Measurements from ENCODE around the gene ATP9B.

The ATP9B gene

DNA sequence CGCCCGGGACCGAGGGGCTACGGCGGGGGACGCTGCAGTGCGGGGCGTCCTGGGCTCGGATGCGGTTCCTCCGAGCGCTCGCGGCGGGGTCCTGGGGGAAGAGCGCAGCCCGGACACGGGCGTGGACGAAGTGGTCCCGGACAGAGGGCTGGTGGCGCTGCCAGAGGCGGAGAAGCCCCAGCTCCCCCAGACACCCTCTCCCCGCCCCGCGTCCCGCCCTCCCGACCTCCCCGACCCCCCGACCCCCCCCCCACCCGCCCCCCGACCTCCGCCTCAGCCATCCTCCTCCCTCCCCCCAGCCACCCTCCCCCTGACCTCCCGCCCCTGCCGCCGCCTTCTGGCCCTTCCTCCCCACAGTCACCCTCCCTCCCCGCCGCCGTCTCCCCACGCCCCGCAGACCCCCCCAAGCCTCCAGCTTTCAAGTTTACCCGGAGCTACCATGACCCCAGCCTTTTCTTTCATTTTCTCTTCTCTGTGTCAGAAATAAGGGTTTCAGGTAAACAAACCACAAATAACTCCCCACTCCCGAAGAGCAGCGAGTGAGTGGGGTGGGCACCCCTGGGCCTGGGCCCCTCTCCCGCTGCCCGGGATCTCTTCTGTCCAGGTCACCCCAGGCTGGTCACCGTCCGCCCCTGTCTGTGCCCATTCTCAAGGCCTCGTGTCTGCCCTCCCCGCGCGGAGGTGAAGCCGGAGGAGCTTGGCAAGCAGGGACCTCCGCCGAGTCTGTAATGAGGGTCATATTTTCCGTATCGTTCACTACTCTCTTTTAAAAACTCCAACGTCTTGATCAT is 331.6 kb downstream of the ATP9B start:
- Mint-ChIP-seq H3K27me3 (no peaks in the 10 kb centered on the region), H3K27ac (peak overlapping the region; percentile 94 to 96), H3K4me1 (ENCODE audit: low read depth in 2 of 2) (peaks cover 40 to 46% of the 10 kb centered on the region in 2 donors), H3K36me3 (ENCODE audit: insufficient read depth) (peaks cover 38% of the 10 kb centered on the region), H3K4me3 (peak overlapping the region; percentile 83 to 93), H3K9me3 (no peaks in the 10 kb centered on the region)
- peak; percentile 41 to 55 (median 42) for DNase-seq
- peak; percentile 35 for ATAC-seq (replicated peaks)

DNA sequence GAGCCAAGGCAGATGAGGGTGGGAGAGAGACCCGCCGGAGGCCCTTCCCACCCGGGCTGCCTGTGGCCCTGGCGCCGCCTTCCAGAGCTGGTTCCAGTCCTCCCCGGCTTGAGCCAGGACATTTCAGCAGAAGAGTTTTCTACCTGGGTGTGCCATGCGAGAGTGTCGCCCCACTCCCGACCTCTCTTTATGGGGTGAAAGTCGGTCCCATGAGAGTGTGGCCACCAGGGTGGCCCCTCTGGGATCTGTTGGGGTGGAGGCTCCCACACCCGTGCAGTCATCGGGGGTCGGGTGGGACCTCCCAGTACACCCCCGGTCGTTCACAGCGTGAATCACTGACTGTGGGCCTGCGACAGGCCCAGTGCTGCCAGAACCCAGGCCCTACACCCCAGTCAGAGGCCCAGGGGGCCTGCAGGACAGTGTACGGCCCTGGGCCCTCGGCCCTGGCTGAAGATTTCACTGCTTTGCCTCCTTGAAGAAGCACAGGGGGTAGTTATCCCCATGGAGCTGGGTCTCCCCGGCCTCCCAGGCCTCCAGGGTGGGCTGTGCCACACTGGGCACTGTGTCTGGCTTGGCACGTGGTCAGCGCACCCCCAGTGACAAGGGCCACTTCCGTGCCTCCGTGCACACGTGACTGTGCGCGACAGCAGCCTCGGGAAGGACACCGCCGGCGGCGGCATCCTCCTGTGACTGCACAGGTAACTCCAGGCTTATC is 332.5 kb downstream of the ATP9B start:
- Mint-ChIP-seq H3K27ac (peak overlapping the region; percentile 94 to 96), H3K27me3 (no peaks in the 10 kb centered on the region), H3K9me3 (no peaks in the 10 kb centered on the region), H3K4me1 (ENCODE audit: low read depth in 2 of 2) (peaks cover 47 to 51% of the 10 kb centered on the region in 2 donors), H3K36me3 (ENCODE audit: insufficient read depth) (peaks cover 45% of the 10 kb centered on the region), H3K4me3 (peak overlapping the region; percentile 83 to 93)
- DNase-seq = no peak
- no peak for ATAC-seq (replicated peaks)

DNA sequence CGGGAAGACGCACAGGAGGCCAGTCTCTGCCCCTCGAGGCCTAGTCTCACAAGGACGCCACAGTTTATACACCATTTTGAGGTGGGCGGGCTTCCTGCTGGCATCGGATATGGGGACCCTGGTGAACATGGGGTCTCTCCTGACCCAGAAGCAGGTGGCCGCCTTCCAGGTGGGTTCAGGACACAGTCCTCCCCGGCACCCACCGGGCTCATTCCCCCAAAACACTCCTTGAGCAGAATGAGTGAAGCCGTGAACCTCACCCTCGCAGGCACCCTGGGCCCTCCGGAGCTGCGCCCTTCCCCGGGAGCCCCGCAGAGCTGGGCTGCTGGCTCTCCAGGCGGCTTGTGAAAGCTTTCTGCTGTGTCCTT is 333.0 kb downstream of the ATP9B start:
- DNase-seq (no peak), ATAC-seq (replicated peaks) (no peak)
- Mint-ChIP-seq H3K27me3 (no peaks in the 10 kb centered on the region), H3K9me3 (no peaks in the 10 kb centered on the region), H3K4me1 (ENCODE audit: low read depth in 2 of 2) (peaks cover 47 to 51% of the 10 kb centered on the region in 2 donors), H3K27ac (peak overlapping the region; percentile 84 to 94), H3K4me3 (peak overlapping the region; percentile 58 to 83), H3K36me3 (ENCODE audit: insufficient read depth) (peaks cover 45% of the 10 kb centered on the region)

DNA sequence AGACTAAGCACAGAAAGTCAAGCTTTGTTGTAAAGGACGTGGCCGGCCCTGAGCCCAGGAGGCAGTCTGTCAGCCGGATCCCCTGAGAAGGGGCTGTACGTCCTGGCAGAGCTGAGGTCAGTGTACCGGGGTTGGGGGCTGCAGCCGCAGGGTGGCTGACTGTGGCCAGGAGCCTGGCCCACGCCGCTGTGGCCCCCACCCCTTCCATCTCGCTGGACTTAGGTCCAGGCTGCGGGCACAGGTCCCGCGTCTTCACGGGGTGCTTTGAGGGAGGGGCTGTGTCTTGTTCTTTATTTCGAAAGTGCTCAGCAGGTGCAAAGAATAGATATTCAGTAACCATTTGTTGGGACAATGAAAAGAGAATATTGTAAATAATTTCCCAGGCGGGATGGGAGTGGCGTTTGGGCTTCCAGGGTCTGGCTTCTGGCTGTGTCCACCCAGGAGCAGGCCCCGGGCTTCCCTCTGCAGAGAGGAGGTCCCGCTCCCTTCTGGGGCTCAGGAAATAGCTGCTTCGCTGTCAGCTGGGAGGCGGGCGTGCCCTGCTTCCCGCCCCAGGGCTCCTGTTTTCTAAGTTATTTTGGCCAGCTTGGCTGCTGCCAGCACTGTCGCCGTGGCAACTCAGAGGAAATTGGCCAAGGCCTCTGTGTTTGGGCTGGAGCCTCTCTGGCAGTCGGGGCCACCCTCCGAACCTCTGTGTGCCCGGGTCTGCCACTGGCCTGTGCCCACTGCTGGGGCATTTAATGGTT is 334.0 kb downstream of the ATP9B start:
- Mint-ChIP-seq H3K27me3 (no peaks in the 10 kb centered on the region), H3K36me3 (ENCODE audit: insufficient read depth) (peaks cover 48% of the 10 kb centered on the region), H3K27ac (peak overlapping the region; percentile 84 to 94), H3K4me3 (peak overlapping the region; percentile 58 to 83), H3K4me1 (ENCODE audit: low read depth in 2 of 2) (peaks cover 47 to 54% of the 10 kb centered on the region in 2 donors), H3K9me3 (no peaks in the 10 kb centered on the region)
- ATAC-seq (replicated peaks) (no peak), DNase-seq (no peak)

DNA sequence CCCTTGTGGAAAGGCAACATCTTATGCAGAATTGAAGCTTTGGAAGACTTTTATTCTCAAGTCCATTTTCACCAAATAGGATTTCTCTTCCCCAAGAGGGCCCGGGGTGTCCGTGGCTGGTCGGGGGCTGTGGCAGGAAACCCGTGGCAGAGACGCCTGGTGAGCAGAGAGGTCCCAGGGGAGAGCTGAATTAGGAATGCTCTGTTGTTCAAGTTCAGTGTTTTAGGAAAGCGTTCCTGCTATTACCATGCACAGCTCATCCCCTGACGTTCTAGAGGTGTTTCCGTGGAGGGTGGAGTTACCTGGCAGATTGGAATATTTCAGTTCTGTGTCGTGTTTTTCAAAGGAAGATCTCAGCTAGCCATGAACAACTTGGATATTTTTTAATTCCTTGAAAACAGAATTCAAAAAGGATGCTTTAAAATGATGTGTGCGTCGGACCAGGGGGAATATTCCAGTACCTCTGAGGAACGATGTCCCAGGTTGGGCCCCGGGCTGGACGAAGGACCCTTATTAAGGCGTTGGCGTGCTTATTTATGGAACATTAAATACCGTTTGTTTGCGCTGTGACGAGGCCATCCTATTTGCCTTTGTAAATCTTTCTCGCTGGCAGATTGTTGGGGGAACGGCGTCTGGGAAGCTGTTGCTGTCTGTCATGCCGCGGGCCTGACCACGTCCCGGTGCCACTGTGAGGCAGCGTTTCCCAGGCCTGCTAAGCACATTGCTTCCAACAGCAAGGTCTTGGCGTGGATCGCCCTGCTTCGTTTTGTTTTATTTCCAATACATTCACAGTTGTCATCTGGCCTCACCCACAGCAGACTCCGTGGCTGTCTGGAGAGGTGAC is 334.8 kb downstream of the ATP9B start:
- no peak for DNase-seq
- Mint-ChIP-seq H3K4me3 (peak overlapping the region; percentile 52 to 83), H3K9me3 (no peaks in the 10 kb centered on the region), H3K27ac (peak overlapping the region; percentile 94 to 99), H3K27me3 (no peaks in the 10 kb centered on the region), H3K36me3 (ENCODE audit: insufficient read depth) (peaks cover 44% of the 10 kb centered on the region), H3K4me1 (ENCODE audit: low read depth in 2 of 2) (peaks cover 44 to 52% of the 10 kb centered on the region in 2 donors)
- no peak for ATAC-seq (replicated peaks)

DNA sequence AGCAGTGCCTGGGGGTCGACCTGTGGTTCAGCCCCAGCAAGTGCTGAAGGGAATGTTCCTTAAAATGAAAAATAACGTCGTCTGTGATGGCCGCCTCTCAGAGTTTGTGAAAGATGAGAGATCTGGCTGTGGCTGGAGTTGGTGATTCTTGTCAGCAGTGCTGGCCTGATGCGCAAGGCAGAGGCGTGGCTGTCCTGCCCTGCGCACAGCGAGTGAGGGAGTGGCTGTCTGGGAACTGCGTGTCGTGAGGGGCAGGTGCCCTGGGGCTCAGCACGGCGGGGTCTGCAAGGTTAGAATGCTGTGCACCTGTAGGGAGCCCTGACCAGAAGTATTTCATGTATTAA is 335.3 kb downstream of the ATP9B start:
- no peak for DNase-seq
- Mint-ChIP-seq H3K27ac (peak overlapping the region; percentile 94 to 99), H3K4me1 (ENCODE audit: low read depth in 2 of 2) (peaks cover 39 to 51% of the 10 kb centered on the region in 2 donors), H3K36me3 (ENCODE audit: insufficient read depth) (peaks cover 40% of the 10 kb centered on the region), H3K4me3 (peak overlapping the region; percentile 52 to 83), H3K9me3 (no peaks in the 10 kb centered on the region), H3K27me3 (no peaks in the 10 kb centered on the region)
- no peak for ATAC-seq (replicated peaks)

DNA sequence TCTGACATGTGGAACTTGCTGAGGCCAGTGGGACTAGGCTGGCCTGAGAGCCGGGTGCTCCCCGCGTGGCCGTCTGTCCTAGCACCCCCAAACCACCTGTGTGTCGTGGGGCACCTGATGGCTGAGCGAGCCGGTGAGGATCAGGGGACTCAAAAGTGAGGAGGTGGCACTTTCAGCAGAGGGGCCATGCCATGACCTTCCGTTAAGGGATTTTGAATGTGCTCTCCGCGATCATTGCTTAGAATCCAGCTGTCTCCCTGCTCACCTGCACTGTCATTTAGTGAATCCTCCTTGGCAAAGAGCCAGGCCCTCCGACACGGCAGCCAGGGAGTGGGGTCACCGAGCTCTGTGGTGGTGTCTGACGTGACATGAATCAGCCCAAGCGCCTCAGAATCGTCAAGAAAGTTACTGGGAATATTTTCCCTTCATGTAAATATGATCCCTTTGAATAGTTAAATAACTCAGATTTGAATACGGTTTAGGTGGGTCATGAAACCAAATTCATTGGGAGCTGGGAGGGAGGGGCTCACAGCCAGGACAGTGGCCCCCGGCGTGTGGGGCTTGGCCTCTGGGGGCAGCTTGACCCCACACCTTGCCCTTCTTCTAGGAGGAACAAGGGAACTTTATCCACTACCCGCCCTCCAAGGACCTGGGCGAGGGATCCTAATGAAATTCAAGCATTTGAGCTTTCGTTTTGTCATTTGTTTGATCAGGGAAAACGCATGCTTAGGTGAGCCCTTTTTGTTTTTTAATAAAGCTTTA is 336.0 kb downstream of the ATP9B start:
- H3K4me1 Mint-ChIP-seq (ENCODE audit: low read depth in 2 of 2) = peaks cover 39 to 51% of the 10 kb centered on the region in 2 donors
- DNase-seq (no peak), ATAC-seq (replicated peaks) (no peak)
- H3K9me3 Mint-ChIP-seq = no peaks in the 10 kb centered on the region
- H3K27ac Mint-ChIP-seq = peak overlapping the region; percentile 98 to 99
- H3K36me3 Mint-ChIP-seq (ENCODE audit: insufficient read depth) = peaks cover 40% of the 10 kb centered on the region
- H3K27me3 Mint-ChIP-seq = no peaks in the 10 kb centered on the region
- peak overlapping the region; percentile 78 to 83 for H3K4me3 Mint-ChIP-seq

DNA sequence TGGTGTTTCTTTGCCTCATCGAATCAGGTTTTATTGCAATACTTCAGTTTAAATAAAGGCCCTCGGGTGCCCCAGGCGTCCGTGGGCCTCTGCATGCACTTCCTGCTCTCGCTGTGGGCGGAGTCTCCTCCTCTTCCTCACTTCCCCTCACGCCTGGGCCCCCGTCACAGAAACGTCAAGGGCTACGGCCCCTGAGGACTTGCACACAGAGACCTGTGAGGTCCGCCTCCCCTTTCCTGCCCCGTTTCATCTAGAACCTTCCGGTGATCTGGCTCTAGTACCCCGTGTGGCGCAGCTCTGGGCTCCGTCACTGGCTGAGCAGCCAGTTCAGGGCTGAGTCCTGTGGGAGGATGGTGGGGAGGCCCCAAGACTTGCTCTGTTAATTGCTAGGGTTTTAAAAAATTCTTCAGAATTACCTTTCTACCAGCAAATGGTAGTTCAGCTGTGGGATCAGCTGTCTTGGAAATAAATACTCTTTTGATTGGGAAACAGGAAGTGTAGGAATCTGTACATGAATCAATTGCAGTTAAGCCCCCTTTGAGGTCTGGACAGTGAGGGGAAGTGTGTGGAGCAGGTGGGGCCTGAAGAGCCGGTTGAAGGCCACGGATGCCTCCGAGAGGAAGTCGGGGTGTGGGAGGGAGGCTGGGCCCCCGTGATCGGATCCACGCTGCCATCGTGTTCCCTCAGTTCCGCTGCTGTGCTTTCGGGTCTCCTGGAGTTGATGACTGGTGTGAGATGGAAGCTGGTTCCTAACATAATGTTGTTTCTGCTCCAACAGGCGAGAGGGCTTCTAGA is 336.8 kb downstream of the ATP9B start:
- H3K4me1 Mint-ChIP-seq (ENCODE audit: low read depth in 2 of 2) = peaks cover 36 to 49% of the 10 kb centered on the region in 2 donors
- H3K36me3 Mint-ChIP-seq (ENCODE audit: insufficient read depth) = peaks cover 37% of the 10 kb centered on the region
- no peaks in the 10 kb centered on the region for H3K27me3 Mint-ChIP-seq

DNA sequence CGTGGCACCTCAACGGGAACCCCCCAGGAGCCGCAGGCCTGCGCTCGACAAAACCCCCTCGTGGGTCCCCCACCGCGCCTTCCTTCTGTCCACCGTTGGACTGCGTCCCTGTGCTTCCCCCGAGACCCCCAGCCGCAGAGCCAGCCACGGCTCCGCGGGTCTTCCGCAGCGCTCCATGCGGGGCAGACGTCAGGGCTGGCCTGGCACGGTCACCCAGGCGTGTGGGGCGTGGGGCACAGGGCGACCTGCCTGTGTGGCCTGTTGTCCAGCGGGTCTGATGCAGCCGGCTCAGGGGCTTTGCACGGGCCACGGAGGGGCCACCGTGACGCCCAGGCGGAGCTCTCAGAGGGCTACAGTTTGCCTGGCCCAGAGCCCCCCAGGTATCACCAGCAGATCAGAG is 337.5 kb downstream of the ATP9B start:
- Mint-ChIP-seq H3K9me3 (no peaks in the 10 kb centered on the region), H3K27ac (peak overlapping the region; percentile 98 to 99), H3K4me3 (no peak overlapping the region), H3K36me3 (ENCODE audit: insufficient read depth) (peaks cover 35% of the 10 kb centered on the region), H3K27me3 (no peaks in the 10 kb centered on the region), H3K4me1 (ENCODE audit: low read depth in 2 of 2) (peaks cover 32 to 42% of the 10 kb centered on the region in 2 donors)
- ATAC-seq (replicated peaks) (no peak), DNase-seq (no peak)

More for the DNA sequence above, 336.8 kb downstream of the ATP9B start:
- ATAC-seq (replicated peaks) (peak; percentile 87), DNase-seq (peak; percentile 77 to 87 (median 81))
- H3K27ac Mint-ChIP-seq = peak overlapping the region; percentile 98 to 99
- peak overlapping the region; percentile 78 to 83 for H3K4me3 Mint-ChIP-seq
- no peaks in the 10 kb centered on the region for H3K9me3 Mint-ChIP-seq

DNA sequence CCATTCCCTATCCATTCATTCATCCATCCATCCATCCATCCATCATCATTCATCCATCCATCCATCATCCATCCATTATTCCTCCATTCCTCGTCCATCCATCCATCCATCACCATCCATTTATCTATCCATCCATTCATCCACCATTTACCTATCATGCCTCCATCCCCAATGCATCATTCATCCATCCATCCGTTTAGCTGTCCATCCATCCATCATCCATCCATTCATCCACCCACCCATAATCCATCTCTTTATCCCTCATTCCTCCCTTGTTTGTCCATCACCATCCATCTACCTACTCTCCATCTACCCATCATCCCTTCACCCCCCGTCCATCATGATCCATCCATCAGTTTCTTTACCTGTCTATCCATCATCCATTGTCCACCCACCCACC is 340.1 kb downstream of the ATP9B start:
- peaks cover 21 to 25% of the 10 kb centered on the region in 2 donors for H3K4me1 Mint-ChIP-seq (ENCODE audit: low read depth in 2 of 2)
- DNase-seq (no peak), ATAC-seq (replicated peaks) (no peak)
- H3K4me3 Mint-ChIP-seq = no peak overlapping the region
- H3K9me3 Mint-ChIP-seq = no peaks in the 10 kb centered on the region
- H3K27me3 Mint-ChIP-seq = no peaks in the 10 kb centered on the region
- no peak overlapping the region for H3K27ac Mint-ChIP-seq
- peaks cover 40% of the 10 kb centered on the region for H3K36me3 Mint-ChIP-seq (ENCODE audit: insufficient read depth)

DNA sequence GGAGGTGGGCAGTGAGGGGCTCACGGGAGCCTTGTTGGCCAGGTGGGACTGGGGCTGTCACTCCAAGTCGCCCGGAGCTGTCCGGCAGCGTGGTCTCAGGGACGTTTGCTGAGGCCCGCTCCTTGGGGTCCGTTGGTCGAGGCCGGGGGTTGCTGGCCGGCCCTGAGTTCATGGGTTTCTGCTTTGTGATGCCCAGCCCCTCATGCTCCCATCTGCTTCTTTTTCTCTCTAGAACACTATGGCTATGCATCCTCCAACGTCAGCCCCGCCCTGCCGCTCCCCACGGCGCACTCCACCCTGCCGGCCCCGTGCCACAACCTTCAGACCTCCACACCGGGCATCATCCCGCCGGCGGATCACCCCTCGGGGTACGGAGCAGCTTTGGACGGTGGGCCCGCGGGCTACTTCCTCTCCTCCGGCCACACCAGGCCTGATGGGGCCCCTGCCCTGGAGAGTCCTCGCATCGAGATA is 341.0 kb downstream of the ATP9B start:
- H3K36me3 Mint-ChIP-seq (ENCODE audit: insufficient read depth) = peaks cover 40% of the 10 kb centered on the region
- no peak overlapping the region for H3K4me3 Mint-ChIP-seq
- ATAC-seq (replicated peaks) = no peak
- no peaks in the 10 kb centered on the region for H3K27me3 Mint-ChIP-seq
- no peak overlapping the region for H3K27ac Mint-ChIP-seq
- H3K4me1 Mint-ChIP-seq (ENCODE audit: low read depth in 2 of 2) = peaks cover 16 to 17% of the 10 kb centered on the region in 2 donors
- DNase-seq = no peak
- no peaks in the 10 kb centered on the region for H3K9me3 Mint-ChIP-seq

Measured in effector memory CD8-positive, alpha-beta T cell (primary cell).